ENCODE results near the gene AKR7A2.
"Not testable (repeated sequence)": the region's sequence is repeated elsewhere in the genome, so short reads cannot be mapped to it uniquely, and the experiment has no call there.

The AKR7A2 gene

DNA sequence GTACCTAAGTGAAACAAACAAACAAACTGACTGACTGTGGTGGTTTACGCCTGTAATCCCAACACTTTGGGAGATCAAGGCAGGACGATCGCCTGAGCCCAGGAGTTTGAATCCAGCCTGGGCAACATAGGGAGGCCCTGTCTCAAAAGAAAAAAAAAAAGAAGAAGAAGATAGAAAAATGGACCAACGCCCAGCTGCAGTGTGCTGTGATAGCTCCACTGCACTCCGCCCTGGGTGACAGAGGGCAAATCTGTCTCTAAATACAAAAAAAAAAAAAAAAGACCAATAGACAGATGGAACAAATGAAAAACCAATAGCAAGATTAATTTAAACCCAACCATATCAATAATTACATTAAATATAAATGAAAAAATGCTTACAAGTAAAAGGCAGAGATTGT is 37.3 kb downstream of the AKR7A2 start:
- no peak for DNase-seq (ENCODE audit: low spot score)
- H2BK120ac ChIP-seq (ENCODE audit: low read depth, low read length): no peak overlapping the region
- no peak overlapping the region for H3K4me3 ChIP-seq (ENCODE audit: low read length in 2 of 2)
- H2BK5ac ChIP-seq (ENCODE audit: low read length): no peak overlapping the region
- no peaks in the 10 kb centered on the region for H3K4me1 ChIP-seq (ENCODE audit: control insufficient read depth in 2 of 2, insufficient read depth in 1 of 2, low read depth in 1 of 2, low read length in 2 of 2)
- no peak overlapping the region for H2AFZ ChIP-seq (ENCODE audit: low read length)
- no peak overlapping the region for H3K14ac ChIP-seq (ENCODE audit: low read length)
- no peak overlapping the region for H3K4ac ChIP-seq (ENCODE audit: low read length)
- no peak overlapping the region for H4K8ac ChIP-seq (ENCODE audit: low read depth, low read length)
- H3K79me1 ChIP-seq (ENCODE audit: low read depth, low read length): no peaks in the 10 kb centered on the region
- H3K23ac ChIP-seq (ENCODE audit: low read depth, low read length, poor library complexity): no peak overlapping the region
- no peak overlapping the region for H3K27ac ChIP-seq (replicated peaks; ENCODE audit: low read length)
- WGBS, 2 donors (ENCODE audit: extremely low coverage in 2 of 2, insufficient read length in 2 of 2, insufficient replicate concordance in 1 of 2): no CpG with 5 or more reads among the region's 5 CpGs
- H3K18ac ChIP-seq (ENCODE audit: low read length): no peak overlapping the region
- H2BK12ac ChIP-seq (ENCODE audit: low read length): no peak overlapping the region
- H2AK5ac ChIP-seq (ENCODE audit: low read depth, low read length): no peak overlapping the region
- H3K4me2 ChIP-seq (ENCODE audit: insufficient read depth, low read length, poor library complexity, severe bottlenecking): no peak overlapping the region
- no peak overlapping the region for H4K91ac ChIP-seq (ENCODE audit: low read depth, low read length, poor library complexity)
- no peak overlapping the region for H2BK15ac ChIP-seq (ENCODE audit: low read length)
- no peaks in the 10 kb centered on the region for H3K36me3 ChIP-seq (replicated peaks in 1 of 2; ENCODE audit: control insufficient read depth in 2 of 2, insufficient read depth in 2 of 2, low read length in 2 of 2)
- H3K9me3 ChIP-seq (replicated peaks in 1 of 2; ENCODE audit: control insufficient read depth in 2 of 2, insufficient read depth in 1 of 2, low read depth in 1 of 2, low read length in 2 of 2): no peaks in the 10 kb centered on the region
- H3K27me3 ChIP-seq (ENCODE audit: control insufficient read depth in 3 of 3, insufficient read depth in 3 of 3, low read depth in 1 of 3, low read length in 3 of 3): no peaks in the 10 kb centered on the region
- no peak overlapping the region for H3K9ac ChIP-seq (ENCODE audit: low read depth, low read length, poor library complexity)

DNA sequence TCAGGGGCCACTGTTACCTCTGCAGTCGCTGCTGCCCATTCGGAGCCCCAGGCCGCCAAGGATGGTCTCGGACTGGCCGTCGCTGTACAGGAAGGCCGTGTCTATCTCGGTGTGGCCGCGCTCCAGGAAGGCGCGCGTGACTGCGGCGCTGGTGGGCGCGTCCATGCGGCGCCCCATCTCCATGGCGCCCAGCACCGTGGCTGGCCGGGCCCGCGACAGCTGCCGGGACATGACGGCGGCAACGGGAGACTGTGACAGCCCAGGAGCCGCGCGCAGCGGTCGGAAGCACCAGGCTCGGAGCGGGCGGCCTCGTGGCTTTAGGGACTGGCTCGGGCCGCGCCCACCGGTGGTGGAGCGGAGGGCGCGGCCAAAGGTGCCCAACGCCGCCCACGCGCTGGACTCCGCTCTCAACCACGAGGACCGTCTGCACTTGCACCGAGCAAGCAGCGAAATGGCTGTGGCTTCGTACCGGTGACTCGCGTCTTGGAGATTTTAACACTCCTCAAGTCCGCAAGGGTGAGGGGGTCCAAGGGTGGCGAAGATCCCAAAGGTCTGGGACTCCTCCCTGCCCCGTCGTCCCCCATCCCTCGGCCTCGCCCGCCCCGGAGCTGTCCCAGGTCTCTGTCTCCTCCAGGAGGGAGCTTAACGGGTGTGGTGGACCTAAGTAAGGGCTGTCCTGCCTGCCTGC is 38.0 kb downstream of the AKR7A2 start:
- not testable (repeated sequence) for H3K4me2 ChIP-seq (ENCODE audit: insufficient read depth, low read length, poor library complexity, severe bottlenecking); H2BK120ac ChIP-seq (ENCODE audit: low read depth, low read length); H3K4ac ChIP-seq (ENCODE audit: low read length); H3K36me3 ChIP-seq (replicated peaks in 1 of 2; ENCODE audit: control insufficient read depth in 2 of 2, insufficient read depth in 2 of 2, low read length in 2 of 2); H3K9me3 ChIP-seq (replicated peaks in 1 of 2; ENCODE audit: control insufficient read depth in 2 of 2, insufficient read depth in 1 of 2, low read depth in 1 of 2, low read length in 2 of 2); H3K27me3 ChIP-seq (ENCODE audit: control insufficient read depth in 3 of 3, insufficient read depth in 3 of 3, low read depth in 1 of 3, low read length in 3 of 3); H3K14ac ChIP-seq (ENCODE audit: low read length); H2AK5ac ChIP-seq (ENCODE audit: low read depth, low read length); H3K23ac ChIP-seq (ENCODE audit: low read depth, low read length, poor library complexity); H3K4me1 ChIP-seq (ENCODE audit: control insufficient read depth in 2 of 2, insufficient read depth in 1 of 2, low read depth in 1 of 2, low read length in 2 of 2); H3K18ac ChIP-seq (ENCODE audit: low read length); H2BK5ac ChIP-seq (ENCODE audit: low read length); H4K8ac ChIP-seq (ENCODE audit: low read depth, low read length); H3K27ac ChIP-seq (replicated peaks; ENCODE audit: low read length); H4K91ac ChIP-seq (ENCODE audit: low read depth, low read length, poor library complexity); H3K79me1 ChIP-seq (ENCODE audit: low read depth, low read length); DNase-seq (ENCODE audit: low spot score); H2BK12ac ChIP-seq (ENCODE audit: low read length); H2AFZ ChIP-seq (ENCODE audit: low read length); H2BK15ac ChIP-seq (ENCODE audit: low read length); H3K4me3 ChIP-seq (ENCODE audit: low read length in 2 of 2)
- WGBS, 2 donors (ENCODE audit: extremely low coverage in 2 of 2, insufficient read length in 2 of 2, insufficient replicate concordance in 1 of 2): no CpG with 5 or more reads among the region's 66 CpGs
- H3K9ac ChIP-seq (ENCODE audit: low read depth, low read length, poor library complexity): peak overlapping the region; percentile 60

DNA sequence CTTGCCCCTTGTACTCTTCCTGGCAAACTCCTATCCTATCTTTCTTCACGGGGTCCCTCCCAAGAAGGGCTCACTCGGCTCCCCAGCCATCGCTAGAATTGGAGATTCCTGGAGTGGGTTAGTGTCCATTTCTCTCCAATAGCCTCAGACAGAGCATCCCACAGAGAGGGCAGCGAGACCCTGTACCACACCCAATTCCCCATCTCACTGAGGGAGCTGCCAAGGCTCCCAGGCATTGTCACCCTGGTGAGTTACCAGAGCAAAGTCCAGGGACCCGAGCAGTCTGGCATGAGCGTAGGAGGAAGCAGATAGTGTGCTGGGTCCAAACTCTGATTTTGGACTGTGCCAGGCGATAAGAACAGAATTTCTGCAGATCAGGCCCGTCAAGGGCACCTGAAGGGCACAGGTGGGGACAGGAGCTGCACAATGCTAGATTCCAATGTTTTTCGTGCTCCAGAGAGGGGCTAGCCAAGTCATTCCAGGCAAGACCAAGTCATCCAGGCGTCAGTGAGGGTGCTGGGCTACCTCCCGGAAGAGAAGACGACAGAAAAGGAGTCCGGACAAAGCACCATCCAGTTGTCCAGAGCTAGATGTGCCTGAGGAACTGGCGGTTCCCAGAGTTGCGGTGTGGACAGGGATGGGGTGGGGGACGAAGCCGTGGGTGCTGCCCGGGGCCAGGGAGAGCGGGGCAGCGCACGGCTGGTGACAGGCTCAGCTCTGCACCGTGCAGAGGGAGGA is 38.7 kb downstream of the AKR7A2 start:
- no peak overlapping the region for H3K14ac ChIP-seq (ENCODE audit: low read length)
- H4K91ac ChIP-seq (ENCODE audit: low read depth, low read length, poor library complexity): no peak overlapping the region
- no peak overlapping the region for H2BK12ac ChIP-seq (ENCODE audit: low read length)
- peak overlapping the region in 1 of 2 donors; percentile 60 for H3K4me3 ChIP-seq (ENCODE audit: low read length in 2 of 2)
- no peaks in the 10 kb centered on the region for H3K36me3 ChIP-seq (replicated peaks in 1 of 2; ENCODE audit: control insufficient read depth in 2 of 2, insufficient read depth in 2 of 2, low read length in 2 of 2)
- H4K8ac ChIP-seq (ENCODE audit: low read depth, low read length): no peak overlapping the region
- no peaks in the 10 kb centered on the region for H3K27me3 ChIP-seq (ENCODE audit: control insufficient read depth in 3 of 3, insufficient read depth in 3 of 3, low read depth in 1 of 3, low read length in 3 of 3)
- H3K27ac ChIP-seq (replicated peaks; ENCODE audit: low read length): no peak overlapping the region
- no peak overlapping the region for H2AK5ac ChIP-seq (ENCODE audit: low read depth, low read length)
- H3K4me1 ChIP-seq (ENCODE audit: control insufficient read depth in 2 of 2, insufficient read depth in 1 of 2, low read depth in 1 of 2, low read length in 2 of 2): no peaks in the 10 kb centered on the region
- H3K4me2 ChIP-seq (ENCODE audit: insufficient read depth, low read length, poor library complexity, severe bottlenecking): no peak overlapping the region
- no peak overlapping the region for H2BK15ac ChIP-seq (ENCODE audit: low read length)
- no peak overlapping the region for H2BK5ac ChIP-seq (ENCODE audit: low read length)
- no peak for DNase-seq (ENCODE audit: low spot score)
- no peak overlapping the region for H3K4ac ChIP-seq (ENCODE audit: low read length)
- peak overlapping the region; percentile 60 for H3K9ac ChIP-seq (ENCODE audit: low read depth, low read length, poor library complexity)
- H3K9me3 ChIP-seq (replicated peaks in 1 of 2; ENCODE audit: control insufficient read depth in 2 of 2, insufficient read depth in 1 of 2, low read depth in 1 of 2, low read length in 2 of 2): no peaks in the 10 kb centered on the region
- no CpG with 5 or more reads among the region's 22 CpGs for WGBS, 2 donors (ENCODE audit: extremely low coverage in 2 of 2, insufficient read length in 2 of 2, insufficient replicate concordance in 1 of 2)
- no peak overlapping the region for H2AFZ ChIP-seq (ENCODE audit: low read length)
- peak overlapping the region; percentile 20 for H3K23ac ChIP-seq (ENCODE audit: low read depth, low read length, poor library complexity)
- H2BK120ac ChIP-seq (ENCODE audit: low read depth, low read length): no peak overlapping the region
- H3K18ac ChIP-seq (ENCODE audit: low read length): no peak overlapping the region
- no peaks in the 10 kb centered on the region for H3K79me1 ChIP-seq (ENCODE audit: low read depth, low read length)

DNA sequence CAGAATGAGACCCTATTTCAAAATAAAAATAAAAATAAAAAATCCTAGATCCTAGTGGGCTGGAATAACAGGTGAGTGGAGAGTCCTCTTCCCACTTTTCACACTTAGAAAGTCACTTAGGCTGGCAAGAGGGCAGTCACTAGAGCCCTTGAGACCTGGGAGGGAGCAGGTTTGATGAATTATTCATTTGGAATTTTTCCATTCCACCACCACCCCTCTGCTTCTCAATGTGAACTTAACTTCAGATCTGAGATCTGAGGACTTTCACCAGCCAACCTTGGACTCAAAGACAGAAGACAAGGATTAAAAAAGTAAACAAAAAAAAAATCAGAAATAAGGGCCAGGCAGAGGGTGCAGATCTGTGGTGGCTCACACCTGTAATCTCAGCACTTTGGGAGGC is 39.9 kb downstream of the AKR7A2 start:
- H2BK120ac ChIP-seq (ENCODE audit: low read depth, low read length): no peak overlapping the region
- H3K4me3 ChIP-seq (ENCODE audit: low read length in 2 of 2): no peak overlapping the region
- H2BK12ac ChIP-seq (ENCODE audit: low read length): no peak overlapping the region
- no peak overlapping the region for H3K4me2 ChIP-seq (ENCODE audit: insufficient read depth, low read length, poor library complexity, severe bottlenecking)
- H3K9me3 ChIP-seq (replicated peaks in 1 of 2; ENCODE audit: control insufficient read depth in 2 of 2, insufficient read depth in 1 of 2, low read depth in 1 of 2, low read length in 2 of 2): no peaks in the 10 kb centered on the region
- H3K23ac ChIP-seq (ENCODE audit: low read depth, low read length, poor library complexity): no peak overlapping the region
- no peak overlapping the region for H3K18ac ChIP-seq (ENCODE audit: low read length)
- H3K27ac ChIP-seq (replicated peaks; ENCODE audit: low read length): no peak overlapping the region
- no peak overlapping the region for H4K8ac ChIP-seq (ENCODE audit: low read depth, low read length)
- no peak for DNase-seq (ENCODE audit: low spot score)
- no peak overlapping the region for H2BK15ac ChIP-seq (ENCODE audit: low read length)
- no peaks in the 10 kb centered on the region for H3K4me1 ChIP-seq (ENCODE audit: control insufficient read depth in 2 of 2, insufficient read depth in 1 of 2, low read depth in 1 of 2, low read length in 2 of 2)
- H3K14ac ChIP-seq (ENCODE audit: low read length): no peak overlapping the region
- no peak overlapping the region for H2BK5ac ChIP-seq (ENCODE audit: low read length)
- no peaks in the 10 kb centered on the region for H3K27me3 ChIP-seq (ENCODE audit: control insufficient read depth in 3 of 3, insufficient read depth in 3 of 3, low read depth in 1 of 3, low read length in 3 of 3)
- no peak overlapping the region for H3K4ac ChIP-seq (ENCODE audit: low read length)
- no peaks in the 10 kb centered on the region for H3K36me3 ChIP-seq (replicated peaks in 1 of 2; ENCODE audit: control insufficient read depth in 2 of 2, insufficient read depth in 2 of 2, low read length in 2 of 2)
- H2AFZ ChIP-seq (ENCODE audit: low read length): no peak overlapping the region
- H3K9ac ChIP-seq (ENCODE audit: low read depth, low read length, poor library complexity): no peak overlapping the region
- no peak overlapping the region for H2AK5ac ChIP-seq (ENCODE audit: low read depth, low read length)
- H3K79me1 ChIP-seq (ENCODE audit: low read depth, low read length): no peaks in the 10 kb centered on the region
- H4K91ac ChIP-seq (ENCODE audit: low read depth, low read length, poor library complexity): no peak overlapping the region
